Activated CD4-positive, alpha-beta T cell treated with anti-CD3 and anti-CD28 coated beads for 36 hours (primary cell): Measurements from ENCODE around the gene SMURF2. TPM values are rescaled to one million over a fixed set of nuclear protein-coding genes. Genes with fewer than 3 reads are reported as not detected.
"Not testable (repeated sequence)": the region's sequence is repeated elsewhere in the genome, so short reads cannot be mapped to it uniquely, and the experiment has no call there.

Source experiments
- ATAC-seq: fragments of 200-7000 bp; cut with Tn5 transposase; one replicate; pipeline ENCODE4 v1.10.0; 2021; ENCODE audit warnings: mild to moderate bottlenecking, moderate library complexity
- CTCF ChIA-PET: fragments of 350-600 bp; sonication (Branson Sonifier 250); formaldehyde crosslinking; loops from one replicate; lab custom pipeline; 2021; ENCODE audit warnings: antibody characterized with exemption; lab: Charles Lee
- POLR2A ChIA-PET: fragments of 350-600 bp; sonication (Branson Sonifier 250); formaldehyde crosslinking; loops from one replicate; lab custom pipeline; 2021; ENCODE audit warnings: antibody characterized with exemption, inconsistent platforms; lab: Charles Lee
- DNase-seq: peaks from one replicate; pipeline ENCODE4 v3.0.0-alpha.2; 2020
- H3K27ac Mint-ChIP-seq: one replicate; pipeline ENCODE4 v1.8.0; 2021; ENCODE audit warnings: mixed read lengths
- H3K27me3 Mint-ChIP-seq: one replicate; pipeline ENCODE4 v1.8.0; 2021; ENCODE audit warnings: mixed read lengths
- H3K36me3 Mint-ChIP-seq: one replicate; pipeline ENCODE4 v1.8.0; 2021; ENCODE audit warnings: low read depth, mixed read lengths
- H3K4me1 Mint-ChIP-seq: one replicate; pipeline ENCODE4 v1.8.0; 2021; ENCODE audit warnings: mixed read lengths
- H3K4me3 Mint-ChIP-seq: one replicate; pipeline ENCODE4 v1.8.0; 2021; ENCODE audit warnings: mild to moderate bottlenecking, moderate library complexity, mixed read lengths
- H3K9me3 Mint-ChIP-seq: one replicate; pipeline ENCODE4 v1.8.0; 2021; ENCODE audit warnings: low read depth, mixed read lengths
- intact Hi-C, 2 experiments: fragments of 100-400 bp; cut with DNase I in 1 of 2; cut with micrococcal nuclease in 1 of 2; formaldehyde crosslinking; loops; one replicate each; pipeline versions ENCODE4 v1.14.2 to v1.15.1; 2022 to 2024; cut with DNase I, micrococcal nuclease
- total RNA-seq, 2 experiments: library from RNA; stranded (reverse); gene quantifications; one replicate each; pipeline ENCODE4 v1.2.3, GENCODE V29; 2021

Gene SMURF2
- total RNA-seq, 2 experiments from 2014 or later: 13.9 to 15.0 TPM

DNA sequence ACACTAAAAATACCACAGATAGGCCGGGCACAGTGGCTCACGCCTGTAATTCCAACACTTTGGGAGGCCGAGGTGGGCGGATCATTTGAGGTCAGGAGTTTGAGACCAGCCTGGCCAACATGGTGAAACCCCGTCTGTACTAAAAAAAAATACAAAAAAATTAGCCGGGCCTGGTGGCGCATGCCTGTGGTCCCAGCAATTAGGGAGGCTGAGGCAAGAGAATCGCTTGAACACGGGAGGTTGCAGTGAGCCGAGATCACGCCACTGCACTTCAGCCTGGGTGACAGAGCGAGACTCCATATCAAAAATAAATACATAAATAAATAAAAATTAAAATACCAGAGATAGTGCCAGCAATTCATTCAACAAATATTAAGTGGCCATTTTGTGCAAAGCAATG lies 1.7 kb upstream of the SMURF2 start:
- H3K9me3 Mint-ChIP-seq, DNase-seq, ATAC-seq, H3K36me3 Mint-ChIP-seq, POLR2A ChIA-PET, H3K27ac Mint-ChIP-seq, H3K4me3 Mint-ChIP-seq, CTCF ChIA-PET, H3K27me3 Mint-ChIP-seq: not testable (repeated sequence)
- intact Hi-C loops: loop anchor here (2.0 to 10.0 kb wide), 7 partner anchors 71 to 821 kb away; partner anchors contain the start of genes LRRC37A3 (in 1 of the 2), SMARCD2 (in 1 of the 2) and TEX2 (in 1 of the 2)
- peaks cover 17% of the 10 kb centered on the region for H3K4me1 Mint-ChIP-seq

DNA sequence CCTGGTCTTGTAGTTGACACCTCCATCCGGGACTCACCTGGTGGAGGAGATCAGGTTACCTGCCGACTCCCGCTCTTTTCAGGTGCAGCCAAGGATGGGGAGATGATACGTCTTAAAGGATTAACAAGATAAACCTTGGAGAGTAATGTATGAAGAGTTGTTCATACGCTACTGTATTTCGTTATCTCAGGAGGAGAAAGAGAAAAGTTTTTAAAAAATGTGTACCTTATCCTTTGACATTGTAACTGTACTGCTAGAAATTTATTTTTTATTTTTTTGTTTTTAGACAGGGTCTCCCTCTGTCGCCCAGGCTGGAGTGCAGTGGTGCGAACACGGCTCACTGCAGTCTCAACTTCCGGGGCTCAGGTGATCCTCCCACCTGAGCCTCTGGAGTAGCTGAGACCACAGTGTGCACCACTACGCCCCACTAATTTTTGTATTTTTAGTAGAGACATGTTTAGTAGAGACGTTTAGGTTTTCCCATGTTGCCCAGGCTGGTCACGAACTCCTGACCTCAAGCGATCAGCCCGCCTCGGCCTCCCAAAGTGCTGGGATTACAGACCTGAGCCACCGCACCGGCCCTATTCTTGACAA lies 764 bp upstream of the SMURF2 start:
- Mint-ChIP-seq H3K27ac (no peak overlapping the region), H3K9me3 (no peaks in the 10 kb centered on the region), H3K36me3 (no peaks in the 10 kb centered on the region), H3K4me1 (peaks cover 20% of the 10 kb centered on the region), H3K27me3 (no peaks in the 10 kb centered on the region), H3K4me3 (peak overlapping the region; percentile 82)
- ChIA-PET POLR2A (interaction anchor here (0.9 kb wide), 1 partner anchor 153 kb away, joined by 3 read pairs; no protein-coding TSS in a partner anchor), CTCF (interaction anchor here (1.7 kb wide), 1 partner anchor 14 kb away, joined by 7 read pairs; no protein-coding TSS in a partner anchor)
- DNase-seq (no peak), ATAC-seq (no peak)
- intact Hi-C loops: loop anchor here (1.0 to 10.0 kb wide), 10 partner anchors 72 to 820 kb away; partner anchors contain the start of genes GNA13 (in 1 of the 2), LRRC37A3 (in 1 of the 2), POLG2 (in 1 of the 2) and SMARCD2 (in 1 of the 2)

DNA sequence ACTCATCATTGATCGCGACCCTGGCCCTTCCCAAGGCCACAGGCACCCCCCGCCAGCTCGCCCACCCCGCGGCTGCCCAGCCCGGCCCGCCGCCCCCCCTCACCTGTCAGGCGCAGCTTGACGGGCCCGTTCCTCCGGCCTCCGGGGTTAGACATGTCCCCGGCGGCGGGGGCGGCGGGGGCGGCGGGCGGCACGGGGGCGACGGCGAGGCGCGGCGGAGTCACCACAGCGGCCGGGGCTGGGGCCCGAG lies 456 bp downstream of the SMURF2 start:
- H3K36me3 Mint-ChIP-seq: peaks cover 7% of the 10 kb centered on the region
- peaks cover 2% of the 10 kb centered on the region for H3K9me3 Mint-ChIP-seq
- DNase-seq (no peak), ATAC-seq (no peak)
- H3K27me3 Mint-ChIP-seq: no peaks in the 10 kb centered on the region
- POLR2A ChIA-PET: interaction anchor here (1.0 kb wide), 1 partner anchor 155 kb away, joined by 3 read pairs; the partner anchor contains the start of gene CEP95
- H3K4me3 Mint-ChIP-seq: peak overlapping the region; percentile 98
- CTCF ChIA-PET: interaction anchor here (1.7 kb wide), 1 partner anchor 13 kb away, joined by 7 read pairs; no protein-coding TSS in a partner anchor
- H3K4me1 Mint-ChIP-seq: peaks cover 33% of the 10 kb centered on the region
- peak overlapping the region; percentile 92 for H3K27ac Mint-ChIP-seq
- intact Hi-C loops: loop anchor here (5.0 to 10.0 kb wide), 4 partner anchors 73 to 514 kb away; partner anchors contain the start of gene LRRC37A3 (in 1 of the 2)

DNA sequence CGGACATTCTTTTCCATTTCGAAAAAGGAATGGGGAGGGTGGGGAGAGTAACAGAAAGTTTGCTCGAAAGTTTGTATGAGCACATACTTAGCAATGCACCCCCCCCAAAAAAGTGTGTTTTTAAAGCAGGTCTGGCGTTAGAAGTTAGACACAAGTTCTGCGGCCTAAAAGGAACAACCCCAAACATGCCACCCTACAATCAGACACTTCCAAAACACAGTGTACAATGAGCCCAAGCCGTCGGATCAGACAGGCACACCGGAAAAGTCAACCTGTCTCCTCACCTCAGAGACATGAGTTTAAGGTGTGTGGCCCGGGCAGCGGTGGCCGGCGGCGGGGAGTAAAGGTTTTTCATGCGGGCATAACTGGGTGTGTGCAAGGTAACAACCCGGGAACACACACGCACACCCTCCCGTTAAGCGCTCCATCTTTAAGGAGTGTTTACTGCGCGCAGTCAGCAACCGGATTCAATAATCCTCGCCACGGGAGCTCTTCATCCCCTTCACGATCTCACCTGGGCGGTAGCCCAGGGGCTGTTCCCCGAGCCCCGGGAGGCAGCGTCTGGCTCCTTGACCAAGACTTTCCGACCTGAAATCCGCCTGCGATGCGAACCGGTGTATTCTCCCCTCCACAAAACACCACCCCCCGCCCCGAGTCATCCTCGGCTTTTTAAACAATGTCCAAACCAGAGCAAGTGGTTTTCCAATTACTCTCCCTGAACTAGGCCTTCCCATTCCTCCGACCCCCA lies 955 bp downstream of the SMURF2 start:
- H3K4me1 Mint-ChIP-seq: peaks cover 34% of the 10 kb centered on the region
- H3K9me3 Mint-ChIP-seq, H3K27me3 Mint-ChIP-seq, H3K36me3 Mint-ChIP-seq: not testable (repeated sequence)
- ChIA-PET POLR2A (interaction anchor here (1.0 kb wide), 1 partner anchor 154 kb away, joined by 3 read pairs; the partner anchor contains the start of gene CEP95), CTCF (interaction anchor here (1.7 kb wide), 1 partner anchor 12 kb away, joined by 7 read pairs; no protein-coding TSS in a partner anchor)
- ATAC-seq: peak; percentile 27
- H3K4me3 Mint-ChIP-seq: peak overlapping the region; percentile 98
- H3K27ac Mint-ChIP-seq: peak overlapping the region; percentile 92
- intact Hi-C loops: loop anchor here (5.0 to 10.0 kb wide), 4 partner anchors 74 to 514 kb away; partner anchors contain the start of gene LRRC37A3 (in 1 of the 2)
- DNase-seq: peak; percentile 66

DNA sequence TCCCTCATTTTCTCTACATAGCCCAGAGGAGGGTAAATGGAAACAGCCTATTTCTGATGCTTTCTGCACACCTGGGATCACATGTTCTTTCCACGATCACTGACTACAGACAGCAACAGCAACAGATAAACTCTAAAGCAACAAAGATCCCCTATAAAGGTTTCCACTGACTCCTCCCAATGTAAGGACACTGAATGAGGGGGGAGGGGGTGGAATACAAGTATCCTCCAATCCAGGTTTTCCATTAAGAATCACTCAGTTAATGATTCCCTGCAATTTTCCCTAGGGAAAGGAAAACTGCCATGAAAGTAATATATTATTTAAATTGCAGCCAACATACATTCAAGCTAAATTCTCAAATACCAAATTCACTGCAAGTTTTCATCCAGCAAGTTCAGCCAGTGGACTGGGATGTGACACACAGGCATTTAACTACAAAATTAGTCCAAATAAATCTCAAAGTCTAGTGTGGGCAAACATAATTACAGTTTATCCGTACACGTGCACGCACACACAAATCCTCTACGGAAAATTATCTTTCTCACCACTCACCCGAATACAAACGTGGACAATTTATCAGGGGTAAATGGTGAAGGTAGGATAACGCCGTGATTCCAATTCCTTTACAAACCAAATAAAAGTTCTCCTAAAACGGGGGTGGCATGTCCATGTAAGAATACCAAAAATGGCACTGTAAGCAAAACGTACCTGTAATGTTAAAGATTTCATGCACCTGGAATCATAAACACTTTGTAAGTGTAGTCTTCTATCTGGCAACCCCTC lies 1.7 kb downstream of the SMURF2 start:
- POLR2A ChIA-PET: not testable (repeated sequence)

DNA sequence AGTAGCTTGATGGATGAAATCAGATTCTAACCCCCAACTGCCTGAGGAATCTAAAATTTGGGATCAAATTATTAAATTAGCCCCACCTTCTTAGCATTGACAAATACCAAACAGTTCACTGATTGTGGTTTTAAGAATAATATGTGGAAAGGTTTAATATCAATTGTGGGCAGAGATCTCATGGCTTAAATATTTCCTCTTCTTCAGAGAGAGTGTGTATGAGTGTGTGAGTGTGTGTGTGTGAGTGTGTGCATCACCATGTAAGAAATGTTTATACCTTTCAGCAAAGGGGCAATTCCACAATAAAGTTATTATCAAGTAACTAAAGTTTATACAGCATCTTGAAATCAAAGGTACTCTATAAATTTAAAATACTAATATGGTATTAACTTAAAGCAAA lies 3.2 kb downstream of the SMURF2 start:
- intact Hi-C loops: no loop called here
- ATAC-seq (no peak), DNase-seq (no peak)
- Mint-ChIP-seq H3K27ac (peak overlapping the region; percentile 5), H3K4me3 (no peak overlapping the region), H3K27me3 (no peaks in the 10 kb centered on the region), H3K9me3 (peaks cover 6% of the 10 kb centered on the region), H3K4me1 (peaks cover 37% of the 10 kb centered on the region), H3K36me3 (peaks cover 16% of the 10 kb centered on the region)
- ChIA-PET CTCF (interaction anchor here (3.9 kb wide), 1 partner anchor 239 kb away, joined by 25 read pairs; no protein-coding TSS in a partner anchor), POLR2A (no interaction called here)

More for the DNA sequence above, 1.7 kb downstream of the SMURF2 start:
- intact Hi-C loops: loop anchor here (5.0 to 10.0 kb wide), 4 partner anchors 74 to 513 kb away; partner anchors contain the start of gene LRRC37A3 (in 1 of the 2)
- DNase-seq, H3K9me3 Mint-ChIP-seq, CTCF ChIA-PET, ATAC-seq, H3K27me3 Mint-ChIP-seq: not testable (repeated sequence)
- peaks cover 13% of the 10 kb centered on the region for H3K36me3 Mint-ChIP-seq
- H3K4me3 Mint-ChIP-seq: peak overlapping the region; percentile 98
- peak overlapping the region; percentile 92 for H3K27ac Mint-ChIP-seq
- peaks cover 36% of the 10 kb centered on the region for H3K4me1 Mint-ChIP-seq

DNA sequence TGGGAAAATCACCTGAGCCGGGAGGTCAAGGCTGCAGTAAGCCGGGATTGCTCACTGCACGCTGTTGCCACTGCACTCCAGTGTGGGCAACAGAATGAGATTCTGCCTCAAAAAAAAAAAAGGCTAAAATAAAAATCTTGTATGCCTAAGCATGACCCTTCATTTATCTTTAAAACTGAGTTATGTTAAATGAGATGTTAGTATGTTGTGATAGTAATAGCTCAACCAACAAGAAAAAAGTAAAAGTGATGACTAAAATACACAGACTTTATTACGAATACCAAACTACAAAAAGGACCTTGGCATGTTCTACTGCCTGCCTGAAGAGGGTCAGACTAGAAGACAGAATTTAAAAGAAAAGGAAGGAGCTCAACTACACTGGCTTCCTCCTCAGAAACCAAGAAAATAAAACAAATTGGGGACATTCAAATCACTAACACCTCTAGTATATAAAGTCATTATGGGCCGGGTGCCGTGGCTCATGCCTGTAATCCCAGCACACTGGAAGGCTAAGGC lies 4.4 kb downstream of the SMURF2 start:
- ChIA-PET POLR2A (no interaction called here), CTCF (interaction anchor here (0.6 to 3.9 kb wide), 7 partner anchors 8 to 238 kb away, joined by 3 to 25 read pairs (median 4); no protein-coding TSS in a partner anchor)
- intact Hi-C loops: no loop called here
- H3K4me3 Mint-ChIP-seq: no peak overlapping the region
- peaks cover 18% of the 10 kb centered on the region for H3K36me3 Mint-ChIP-seq
- H3K4me1 Mint-ChIP-seq: peaks cover 47% of the 10 kb centered on the region
- H3K27me3 Mint-ChIP-seq: no peaks in the 10 kb centered on the region
- ATAC-seq (no peak), DNase-seq (no peak)
- H3K27ac Mint-ChIP-seq: peak overlapping the region; percentile 60
- H3K9me3 Mint-ChIP-seq: peaks cover 6% of the 10 kb centered on the region

DNA sequence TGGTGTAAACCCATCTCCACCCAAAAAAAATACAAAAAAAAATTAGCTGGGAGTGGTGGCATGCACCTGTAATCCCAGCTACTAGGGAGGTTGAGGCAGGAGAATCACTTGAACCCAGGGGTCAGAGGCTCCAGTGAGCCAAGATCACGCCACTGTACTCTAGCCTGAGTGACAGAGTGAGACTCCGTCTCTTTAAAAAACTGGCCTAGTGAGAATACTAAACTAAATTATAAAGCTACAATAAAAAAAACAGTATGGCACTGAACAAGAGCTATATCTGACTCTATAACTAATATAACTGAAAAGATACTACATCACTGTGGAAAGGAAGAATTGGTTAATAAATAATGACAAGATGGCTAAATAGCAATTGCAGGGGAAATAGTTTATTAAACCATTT lies 6.4 kb downstream of the SMURF2 start:
- H3K9me3 Mint-ChIP-seq: peaks cover 6% of the 10 kb centered on the region
- no peak for ATAC-seq
- intact Hi-C loops: no loop called here
- no peaks in the 10 kb centered on the region for H3K27me3 Mint-ChIP-seq
- H3K27ac Mint-ChIP-seq: no peak overlapping the region
- POLR2A ChIA-PET: no interaction called here
- peaks cover 18% of the 10 kb centered on the region for H3K36me3 Mint-ChIP-seq
- peaks cover 49% of the 10 kb centered on the region for H3K4me1 Mint-ChIP-seq
- CTCF ChIA-PET: interaction anchor here (1.7 to 3.9 kb wide), 3 partner anchors 163 to 236 kb away, joined by 4 to 25 read pairs (median 7); no protein-coding TSS in a partner anchor
- no peak overlapping the region for H3K4me3 Mint-ChIP-seq
- no peak for DNase-seq

DNA sequence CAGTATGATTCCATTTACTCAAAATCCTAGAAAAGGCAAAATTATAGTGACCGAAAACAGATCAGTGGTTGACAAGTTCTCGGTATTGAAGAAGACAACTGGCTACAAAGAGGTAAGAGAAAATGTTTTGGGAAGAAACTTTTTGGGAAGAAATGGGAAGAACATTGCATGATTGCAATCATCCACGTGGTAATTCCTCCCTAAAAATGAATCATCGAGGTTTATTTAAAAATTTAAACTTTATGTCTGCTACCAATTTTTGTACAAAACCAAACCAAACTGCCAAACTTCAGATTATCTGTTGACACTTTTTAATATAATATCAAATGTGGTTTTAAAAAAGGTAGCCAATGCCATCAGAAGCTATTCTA lies 8.1 kb downstream of the SMURF2 start:
- H3K4me3 Mint-ChIP-seq: no peak overlapping the region
- CTCF ChIA-PET: interaction anchor here (2.1 kb wide), 1 partner anchor 163 kb away, joined by 7 read pairs; no protein-coding TSS in a partner anchor
- peaks cover 40% of the 10 kb centered on the region for H3K4me1 Mint-ChIP-seq
- DNase-seq (no peak), ATAC-seq (no peak)
- intact Hi-C loops: no loop called here
- peak overlapping the region; percentile 43 for H3K27ac Mint-ChIP-seq
- POLR2A ChIA-PET: no interaction called here
- H3K36me3 Mint-ChIP-seq: peaks cover 19% of the 10 kb centered on the region
- no peaks in the 10 kb centered on the region for H3K27me3 Mint-ChIP-seq
- peaks cover 6% of the 10 kb centered on the region for H3K9me3 Mint-ChIP-seq

DNA sequence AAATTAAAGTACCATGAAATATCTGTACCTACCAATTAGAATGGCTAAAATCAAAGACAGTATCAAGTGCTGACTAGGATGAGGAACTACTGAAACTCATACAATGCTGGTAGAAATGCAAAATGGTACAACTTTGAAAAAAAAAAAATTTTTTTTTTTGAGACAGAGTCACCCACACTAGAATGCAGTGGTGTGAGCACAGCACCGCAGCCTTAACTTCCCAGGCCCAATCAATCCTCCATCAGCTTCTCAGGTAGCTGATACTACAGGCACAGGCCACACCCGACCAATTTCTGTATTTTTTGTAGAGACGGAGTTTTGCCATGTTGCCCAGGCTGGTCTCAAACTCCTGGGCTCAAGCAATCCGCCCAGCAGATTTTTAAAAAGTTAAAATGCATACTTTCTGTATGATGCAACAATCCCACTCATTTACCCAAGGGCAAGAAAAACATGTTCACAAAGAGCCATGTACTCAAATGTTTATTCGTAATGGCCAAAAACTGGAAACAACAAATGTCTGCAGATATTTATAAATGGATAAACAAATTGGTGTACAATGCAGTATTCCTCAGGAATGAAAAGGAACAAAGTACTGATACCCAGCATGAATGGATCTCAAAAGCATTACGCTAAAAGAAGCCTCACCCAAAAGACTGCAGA lies 8.7 kb downstream of the SMURF2 start:
- Mint-ChIP-seq H3K9me3 (peaks cover 6% of the 10 kb centered on the region), H3K36me3 (peaks cover 22% of the 10 kb centered on the region), H3K27ac (peak overlapping the region; percentile 43), H3K4me3 (no peak overlapping the region), H3K27me3 (no peaks in the 10 kb centered on the region), H3K4me1 (peaks cover 42% of the 10 kb centered on the region)
- POLR2A ChIA-PET: no interaction called here
- intact Hi-C loops: no loop called here
- ATAC-seq: no peak
- CTCF ChIA-PET: interaction anchor here (1.0 kb wide), 1 partner anchor 285 kb away, joined by 3 read pairs; no protein-coding TSS in a partner anchor
- DNase-seq: no peak
